H9 (cell line): Measurements from ENCODE around the gene MSI2. TPM values are rescaled to one million over a fixed set of nuclear protein-coding genes. Genes with fewer than 3 reads are reported as not detected.

Experiments
- DNase-seq: peaks from one replicate; pipeline ENCODE4 v3.0.0-alpha.2; 2017
- H2AFZ ChIP-seq: one replicate; pipeline ENCODE4 v1.6.1; 2013; ENCODE audit warnings: mild to moderate bottlenecking, low read length, control low read depth, moderate library complexity
- H2AK5ac ChIP-seq: 2 replicates; pipeline ENCODE4 v1.6.1; 2013; ENCODE audit warnings: low read length, control low read depth, mixed read lengths; ENCODE audit not compliant: insufficient read length
- H2BK120ac ChIP-seq: one replicate; pipeline ENCODE4 v1.6.1; 2013; ENCODE audit warnings: low read depth, mild to moderate bottlenecking, low read length, control low read depth, inconsistent platforms; ENCODE audit not compliant: poor library complexity, severe bottlenecking
- H2BK12ac ChIP-seq: 2 replicates; pipeline ENCODE4 v1.6.1; 2013; ENCODE audit warnings: low read length, control low read depth, mixed read lengths, low read depth; ENCODE audit not compliant: insufficient read length
- H2BK15ac ChIP-seq: 2 replicates; pipeline ENCODE4 v1.6.1; 2013; ENCODE audit warnings: low read depth, low read length, control low read depth
- H2BK20ac ChIP-seq: one replicate; pipeline ENCODE4 v1.6.1; 2013; ENCODE audit warnings: low read depth, mild to moderate bottlenecking, low read length, control low read depth, inconsistent platforms; ENCODE audit not compliant: poor library complexity, severe bottlenecking
- H2BK5ac ChIP-seq: 2 replicates; pipeline ENCODE4 v1.6.1; 2013; ENCODE audit warnings: low read length, control low read depth, mixed read lengths; ENCODE audit not compliant: insufficient read length
- H3K14ac ChIP-seq: 2 replicates; pipeline ENCODE4 v1.6.1; 2013; ENCODE audit warnings: low read length, control low read depth; ENCODE audit not compliant: insufficient read depth
- H3K18ac ChIP-seq: 2 replicates; pipeline ENCODE4 v1.6.1; 2013; ENCODE audit warnings: low read depth, mild to moderate bottlenecking, mixed read lengths, low read length, control low read depth; ENCODE audit not compliant: insufficient read length
- H3K23ac ChIP-seq: 2 replicates; pipeline ENCODE4 v1.6.1; 2013; ENCODE audit warnings: low read length, control low read depth, mixed read lengths, low read depth; ENCODE audit not compliant: insufficient read length
- H3K23me2 ChIP-seq: 2 replicates; pipeline ENCODE4 v1.6.1; 2013; ENCODE audit warnings: low read depth, mild to moderate bottlenecking, mixed read lengths, low read length, control low read depth; ENCODE audit not compliant: insufficient read length, poor library complexity, severe bottlenecking
- H3K27ac ChIP-seq: 2 replicates; pipeline ENCODE4 v1.5.1; 2013; ENCODE audit warnings: low read length, control low read depth, mixed read lengths, low read depth; ENCODE audit not compliant: insufficient read length
- H3K27me3 ChIP-seq: 2 replicates; pipeline ENCODE4 v1.6.1; 2013; ENCODE audit warnings: low read length, control low read depth, inconsistent platforms; ENCODE audit not compliant: insufficient read depth
- H3K4ac ChIP-seq: 2 replicates; pipeline ENCODE4 v1.6.1; 2013; ENCODE audit warnings: low read depth, mild to moderate bottlenecking, control low read depth, inconsistent platforms, low read length, moderate library complexity
- H3K4me1 ChIP-seq: 2 replicates; pipeline ENCODE4 v1.6.1; 2013; ENCODE audit warnings: low read length, control low read depth, inconsistent platforms; ENCODE audit not compliant: insufficient read depth
- H3K4me2 ChIP-seq: 2 replicates; pipeline ENCODE4 v1.6.1; 2013; ENCODE audit warnings: low read length, control low read depth, mixed read lengths; ENCODE audit not compliant: insufficient read length, insufficient read depth
- H3K56ac ChIP-seq: 2 replicates; pipeline ENCODE4 v1.6.1; 2013; ENCODE audit warnings: low read depth, mild to moderate bottlenecking, mixed read lengths, low read length, control low read depth; ENCODE audit not compliant: insufficient read length
- H3K79me1 ChIP-seq: 2 replicates; pipeline ENCODE4 v1.6.1; 2013; ENCODE audit warnings: low read depth, mild to moderate bottlenecking, moderate library complexity, low read length, control low read depth, inconsistent platforms; ENCODE audit not compliant: insufficient read depth, poor library complexity, severe bottlenecking
- H3K79me2 ChIP-seq: 2 replicates; pipeline ENCODE4 v1.6.1; 2013; ENCODE audit warnings: low read length, control low read depth, inconsistent platforms; ENCODE audit not compliant: insufficient read depth
- H3K9ac ChIP-seq: 2 replicates; pipeline ENCODE4 v1.6.1; 2013; ENCODE audit warnings: low read length, control low read depth, mixed read lengths; ENCODE audit not compliant: insufficient read length; ENCODE audit errors: extremely low read depth
- H3K9me3 ChIP-seq: one replicate; pipeline ENCODE4 v1.6.1; 2013; ENCODE audit warnings: low read depth, low read length, inconsistent platforms; ENCODE audit not compliant: control insufficient read depth
- H3T11ph ChIP-seq: one replicate; pipeline ENCODE4 v1.6.1; 2013; ENCODE audit warnings: mild to moderate bottlenecking, low read length, control low read depth, inconsistent platforms
- H4K20me1 ChIP-seq: one replicate; pipeline ENCODE4 v1.6.1; 2013; ENCODE audit not compliant: control insufficient read depth, insufficient read length, insufficient read depth
- H4K5ac ChIP-seq: 2 replicates; pipeline ENCODE4 v1.6.1; 2013; ENCODE audit warnings: low read depth, mild to moderate bottlenecking, mixed read lengths, low read length, control low read depth; ENCODE audit not compliant: insufficient read length
- H4K8ac ChIP-seq: replicated peaks from 2 replicates; pipeline ENCODE4 v1.6.1; 2013; ENCODE audit warnings: low read length, control low read depth, mixed read lengths, low read depth; ENCODE audit not compliant: insufficient read length
- H4K91ac ChIP-seq: 2 replicates; pipeline ENCODE4 v1.6.1; 2013; ENCODE audit warnings: low read depth, mild to moderate bottlenecking, moderate library complexity, mixed read lengths, low read length, control low read depth; ENCODE audit not compliant: insufficient read length
- H3K27ac Mint-ChIP-seq, 3 experiments: 2 replicates in 2 of 3; 3 replicates in 1 of 3; pipeline ENCODE4 v1.8.0; 2020 to 2021; ENCODE audit warnings: mixed read lengths in 3 of 3, mild to moderate bottlenecking in 1 of 3, moderate library complexity in 1 of 3
- H3K27me3 Mint-ChIP-seq: 2 replicates; pipeline ENCODE4 v1.8.0; 2021; ENCODE audit warnings: low read depth, mild to moderate bottlenecking, moderate library complexity, mixed read lengths
- H3K36me3 Mint-ChIP-seq, 3 experiments: 2 replicates in 2 of 3; 3 replicates in 1 of 3; pipeline ENCODE4 v1.8.0; 2020 to 2021; ENCODE audit warnings: low read depth in 3 of 3, mixed read lengths in 3 of 3; ENCODE audit not compliant: insufficient read depth in 1 of 3
- H3K4me1 Mint-ChIP-seq, 2 experiments: 2 replicates each; pipeline ENCODE4 v1.8.0; 2020; ENCODE audit warnings: mixed read lengths in 2 of 2
- H3K4me3 Mint-ChIP-seq, 2 experiments: 2 replicates in 1 of 2; 3 replicates in 1 of 2; pipeline ENCODE4 v1.8.0; 2020 to 2021; ENCODE audit warnings: mild to moderate bottlenecking in 2 of 2, mixed read lengths in 2 of 2, moderate library complexity in 1 of 2
- H3K9me3 Mint-ChIP-seq, 2 experiments: 2 replicates in 1 of 2; 3 replicates in 1 of 2; pipeline ENCODE4 v1.8.0; 2020; ENCODE audit warnings: mild to moderate bottlenecking in 2 of 2, mixed read lengths in 2 of 2, moderate library complexity in 1 of 2
- WGBS: extraction: QIAGEN DNeasy Blood & Tissue Kit; methylation state at CpG from one replicate; pipeline ENCODE4 v1.1.7; 2013; ENCODE audit warnings: missing lambda C conversion rate, low lambda C conversion rate, mixed read lengths; ENCODE audit not compliant: insufficient read length; ENCODE audit errors: extremely low coverage; 5-methylcytosine and 5-hydroxymethylcytosine counted together
- total RNA-seq: library from RNA; stranded (reverse); gene quantifications from 2 replicates; pipeline ENCODE4 v1.2.1, GENCODE V29; 2021
- TF ChIP-seq, protein P1 (sequence below): fragments of 200-600 bp; sonication (generic); conservative IDR thresholded peaks from 3 replicates; pipeline ENCODE4 v1.8.0; 2021; ENCODE audit warnings: antibody characterized with exemption, mild to moderate bottlenecking

MSI2 gene
- total RNA-seq, 1 experiment from 2014 or later: 98.5 TPM

DNA sequence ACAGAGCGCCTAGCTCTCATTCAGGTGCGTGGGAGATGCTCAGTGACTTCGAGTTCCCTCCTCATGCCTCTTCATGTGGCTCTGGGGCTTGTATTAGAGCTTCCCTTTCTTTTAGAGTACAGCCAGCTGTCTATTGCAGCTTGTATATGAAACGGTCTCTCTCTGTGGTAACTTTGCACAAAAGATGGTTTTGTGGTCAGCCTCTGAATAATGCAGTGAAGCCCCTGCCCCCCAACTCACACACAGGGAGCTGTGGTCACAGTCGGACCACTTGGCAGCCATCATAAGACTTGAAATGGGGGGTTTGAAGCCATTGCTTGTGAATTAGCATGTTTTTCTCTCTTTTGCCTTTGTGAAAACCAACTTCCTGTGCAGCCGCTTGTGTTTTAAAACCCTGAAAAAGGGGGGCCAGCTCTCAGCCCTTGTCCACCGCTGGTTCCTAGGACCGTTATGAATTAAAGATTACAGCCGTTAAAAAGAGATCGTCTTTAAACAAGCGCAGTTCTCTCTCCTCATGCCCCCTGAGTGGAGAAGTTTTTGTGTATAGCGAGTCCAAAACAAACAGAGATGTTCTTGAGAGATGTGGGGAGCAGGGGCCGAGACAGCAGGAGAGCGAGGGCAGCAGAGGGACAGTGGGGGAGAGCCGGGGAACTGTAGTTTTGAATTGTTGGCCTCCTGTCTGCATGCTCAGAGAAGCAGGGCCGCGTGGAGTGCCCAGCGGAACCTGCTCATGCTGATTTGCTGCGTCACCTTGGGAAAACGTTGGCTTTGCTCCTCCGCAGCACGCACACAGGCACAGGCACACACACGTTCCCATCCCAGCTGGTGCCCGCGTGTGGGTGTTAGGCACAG, 199.0 kb downstream of the MSI2 start:
- Histone ChIP-seq H3K56ac (no peak overlapping the region), H3K9ac (no peak overlapping the region), H3T11ph (no peak overlapping the region), H3K23ac (no peak overlapping the region), H4K8ac (no peak overlapping the region), H3K79me1 (no peaks in the 10 kb centered on the region), H3K27ac (no peak overlapping the region), H3K4me2 (no peak overlapping the region), H3K79me2 (no peaks in the 10 kb centered on the region), H2BK120ac (no peak overlapping the region), H2BK5ac (no peak overlapping the region), H4K20me1 (no peaks in the 10 kb centered on the region), H2BK20ac (no peak overlapping the region), H3K23me2 (no peaks in the 10 kb centered on the region), H2BK15ac (no peak overlapping the region), H3K4ac (no peak overlapping the region), H4K5ac (no peak overlapping the region), H2AFZ (no peak overlapping the region), H3K18ac (no peak overlapping the region), H3K27me3 (no peaks in the 10 kb centered on the region), H4K91ac (no peak overlapping the region), H3K9me3 (no peaks in the 10 kb centered on the region), H2AK5ac (no peak overlapping the region), H3K14ac (no peak overlapping the region), H3K4me1 (no peaks in the 10 kb centered on the region; the same call in 1 of the 2 replicates), H2BK12ac (no peak overlapping the region)
- H3K4me1 Mint-ChIP-seq: peaks cover 11 to 19% of the 10 kb centered on the region in 2 experiments
- no peaks in the 10 kb centered on the region for H3K9me3 Mint-ChIP-seq
- no peak for DNase-seq
- H3K27ac Mint-ChIP-seq: peak overlapping the region; percentile 3 to 48 (median 48); a peak in 2 of 7 replicates
- WGBS: no CpG with 5 or more reads among the region's 25 CpGs
- no peak overlapping the region for H3K4me3 Mint-ChIP-seq
- H3K36me3 Mint-ChIP-seq: peaks cover 3 to 9% (median 7%) of the 10 kb centered on the region in 3 experiments; a peak in 6 of 7 replicates
- H3K27me3 Mint-ChIP-seq: no peaks in the 10 kb centered on the region
- TF ChIP-seq, protein P1, sequence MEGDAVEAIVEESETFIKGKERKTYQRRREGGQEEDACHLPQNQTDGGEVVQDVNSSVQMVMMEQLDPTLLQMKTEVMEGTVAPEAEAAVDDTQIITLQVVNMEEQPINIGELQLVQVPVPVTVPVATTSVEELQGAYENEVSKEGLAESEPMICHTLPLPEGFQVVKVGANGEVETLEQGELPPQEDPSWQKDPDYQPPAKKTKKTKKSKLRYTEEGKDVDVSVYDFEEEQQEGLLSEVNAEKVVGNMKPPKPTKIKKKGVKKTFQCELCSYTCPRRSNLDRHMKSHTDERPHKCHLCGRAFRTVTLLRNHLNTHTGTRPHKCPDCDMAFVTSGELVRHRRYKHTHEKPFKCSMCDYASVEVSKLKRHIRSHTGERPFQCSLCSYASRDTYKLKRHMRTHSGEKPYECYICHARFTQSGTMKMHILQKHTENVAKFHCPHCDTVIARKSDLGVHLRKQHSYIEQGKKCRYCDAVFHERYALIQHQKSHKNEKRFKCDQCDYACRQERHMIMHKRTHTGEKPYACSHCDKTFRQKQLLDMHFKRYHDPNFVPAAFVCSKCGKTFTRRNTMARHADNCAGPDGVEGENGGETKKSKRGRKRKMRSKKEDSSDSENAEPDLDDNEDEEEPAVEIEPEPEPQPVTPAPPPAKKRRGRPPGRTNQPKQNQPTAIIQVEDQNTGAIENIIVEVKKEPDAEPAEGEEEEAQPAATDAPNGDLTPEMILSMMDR: no peak
